NCI-H2107 treated with DMSO at 0.1 percent for 48 hours (cell line): ENCODE data around the gene ST6GAL2.

Source experiments
- DNase-seq: peaks from one replicate; lab custom pipeline; 2025; ENCODE audit not compliant: unreplicated experiment; lab: John Stamatoyannopoulos, UW

Gene ST6GAL2

DNA sequence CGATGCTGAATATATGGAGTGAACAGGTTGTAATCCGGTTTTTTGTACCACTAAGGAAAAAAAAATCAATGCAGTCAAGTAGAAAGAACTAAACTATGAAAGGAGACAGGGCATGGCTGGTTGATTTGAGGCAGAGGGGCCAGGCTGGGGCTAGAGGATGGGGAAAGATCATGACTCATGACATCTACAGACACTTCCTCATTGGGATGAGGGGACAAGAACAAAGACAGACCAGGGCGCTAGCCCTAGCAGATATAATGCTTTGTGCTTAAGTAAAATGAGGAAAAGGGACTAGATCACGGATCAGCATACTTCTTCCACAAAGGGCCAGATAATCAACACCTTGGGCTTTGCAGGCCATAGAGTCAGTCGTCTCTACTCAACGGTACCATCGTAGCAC, 55.8 kb downstream of the ST6GAL2 start:
- DNase-seq: no peak

DNA sequence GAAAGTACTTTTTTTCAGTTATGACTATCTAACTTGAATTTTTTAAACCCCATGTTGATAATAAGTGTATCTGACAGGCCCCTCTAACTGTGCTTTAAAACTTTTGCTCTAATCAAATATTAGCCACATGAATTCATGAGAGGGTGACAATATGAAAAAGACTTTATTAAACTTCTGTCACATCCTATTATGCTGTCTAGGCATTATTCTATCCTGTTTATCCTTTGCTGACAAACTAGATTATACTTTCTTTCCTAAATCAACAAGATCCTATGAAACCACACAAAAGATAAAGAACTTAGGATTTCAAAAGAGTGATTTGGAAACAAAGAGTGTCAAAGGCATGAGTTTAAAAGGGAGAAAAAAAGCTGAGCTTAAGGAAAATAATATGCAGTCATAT, 57.8 kb downstream of the ST6GAL2 start:
- DNase-seq: no peak

DNA sequence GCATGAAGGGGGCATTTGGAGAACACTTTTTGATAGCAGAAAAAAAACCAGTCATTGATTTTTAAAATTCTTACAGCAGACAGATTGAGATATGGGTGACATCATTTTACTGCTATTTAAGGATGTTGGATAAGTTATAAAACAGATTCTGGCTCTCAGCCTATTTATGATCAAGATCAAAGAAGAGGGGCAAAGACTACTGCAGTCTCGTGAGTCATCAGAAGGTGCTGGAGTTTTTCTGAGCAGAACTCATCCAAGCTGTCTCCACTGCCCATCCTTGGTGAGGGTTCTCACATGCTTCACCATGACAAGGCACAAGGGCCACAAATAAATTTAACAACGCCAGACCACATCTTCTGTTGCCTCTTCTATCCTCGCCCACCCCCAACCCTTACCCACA, 58.8 kb downstream of the ST6GAL2 start:
- DNase-seq: no peak

DNA sequence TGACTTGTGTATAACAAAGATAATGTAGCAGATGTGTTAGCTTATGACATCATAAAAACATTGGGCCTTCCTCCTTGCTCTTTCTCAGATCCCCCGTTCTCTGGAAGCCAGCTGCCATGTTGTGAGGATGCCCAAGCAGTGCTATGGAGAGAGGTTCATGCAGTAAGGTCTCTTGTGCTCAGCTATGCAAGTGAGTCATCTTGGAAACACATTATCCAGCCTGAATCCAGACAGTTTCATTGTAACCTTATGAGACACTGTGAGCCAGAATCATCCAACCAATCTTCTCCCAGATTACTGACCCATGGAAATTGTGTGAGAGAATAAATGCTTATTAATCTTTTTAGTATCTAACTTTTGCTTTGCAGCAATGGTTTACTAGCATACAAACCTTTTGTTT, 60.8 kb downstream of the ST6GAL2 start:
- no peak for DNase-seq

DNA sequence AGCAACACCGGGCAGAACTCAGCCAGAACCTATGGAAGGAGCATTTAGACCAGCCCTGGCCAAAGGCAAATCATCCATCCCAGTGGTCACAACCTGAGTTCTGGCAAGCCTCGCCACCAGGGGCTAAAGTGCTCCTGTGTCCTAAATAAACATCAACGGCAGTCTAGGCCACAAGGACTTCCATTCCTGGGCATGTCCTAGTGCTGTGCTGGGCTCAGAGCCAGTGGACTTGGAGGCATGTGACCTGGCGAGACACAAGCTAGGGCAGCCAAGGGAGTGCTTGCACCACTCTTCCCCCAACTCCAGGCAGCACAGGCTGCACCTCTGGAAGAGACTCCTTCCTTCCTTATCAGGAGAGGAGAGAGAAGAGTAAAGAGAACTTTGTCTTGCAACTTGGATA, 69.0 kb downstream of the ST6GAL2 start:
- no peak for DNase-seq

DNA sequence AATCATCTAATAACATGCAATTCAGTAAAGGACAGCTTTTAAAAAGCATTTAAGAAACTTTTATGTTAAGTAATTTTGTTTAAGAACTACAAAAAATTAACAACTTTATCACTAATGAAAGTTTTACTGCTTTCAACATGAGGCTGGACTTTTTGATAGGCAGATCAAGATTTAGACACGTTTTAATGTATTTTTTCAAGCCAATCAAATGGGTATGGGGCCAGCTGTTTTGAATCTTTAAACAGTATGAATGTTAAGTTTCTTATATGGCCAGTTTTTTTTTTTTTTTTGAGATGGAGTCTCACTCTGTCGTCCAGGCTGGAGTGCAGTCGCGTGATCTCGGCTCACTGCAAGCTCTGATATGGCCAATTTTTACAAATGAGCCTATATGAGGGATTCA, 73.1 kb downstream of the ST6GAL2 start:
- no peak for DNase-seq

DNA sequence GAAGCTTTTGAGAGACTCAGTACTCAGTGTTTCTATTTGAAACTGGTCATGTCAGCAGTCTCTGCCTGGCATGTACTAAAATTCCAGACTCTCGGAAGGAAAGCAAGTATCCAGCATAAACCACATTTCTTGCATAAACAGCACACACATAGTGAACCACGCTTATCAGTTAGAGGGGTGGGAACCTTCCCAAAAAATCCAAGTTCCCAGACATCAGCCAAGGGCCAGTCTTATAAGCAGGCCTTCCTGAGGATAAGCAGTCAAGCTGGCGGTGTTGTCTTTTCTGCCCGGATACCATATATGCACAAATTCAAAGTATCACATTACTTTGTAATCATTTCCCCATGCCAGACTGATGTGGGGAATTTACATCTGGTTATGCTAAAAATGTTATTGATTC, 73.6 kb downstream of the ST6GAL2 start:
- DNase-seq: no peak

DNA sequence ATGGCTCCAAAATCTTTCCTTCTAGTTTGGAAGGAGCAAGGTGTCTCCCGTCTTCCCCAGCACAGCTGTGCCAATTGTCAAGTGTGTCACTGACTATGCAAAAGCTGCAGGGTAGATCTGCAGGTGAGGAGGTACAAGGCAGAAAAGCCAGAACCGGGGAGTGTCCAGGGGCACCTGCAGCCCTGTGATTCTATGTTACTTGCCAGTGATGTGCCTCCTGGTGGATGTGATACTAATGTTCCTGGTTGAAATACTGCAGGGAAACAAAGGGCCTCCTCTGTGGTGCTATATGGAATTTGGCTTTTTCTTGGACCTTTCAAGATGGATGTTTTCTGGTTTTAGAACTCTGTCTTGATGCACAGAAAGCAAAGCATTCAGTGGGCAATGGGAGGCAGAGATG, 80.3 kb downstream of the ST6GAL2 start:
- no peak for DNase-seq

DNA sequence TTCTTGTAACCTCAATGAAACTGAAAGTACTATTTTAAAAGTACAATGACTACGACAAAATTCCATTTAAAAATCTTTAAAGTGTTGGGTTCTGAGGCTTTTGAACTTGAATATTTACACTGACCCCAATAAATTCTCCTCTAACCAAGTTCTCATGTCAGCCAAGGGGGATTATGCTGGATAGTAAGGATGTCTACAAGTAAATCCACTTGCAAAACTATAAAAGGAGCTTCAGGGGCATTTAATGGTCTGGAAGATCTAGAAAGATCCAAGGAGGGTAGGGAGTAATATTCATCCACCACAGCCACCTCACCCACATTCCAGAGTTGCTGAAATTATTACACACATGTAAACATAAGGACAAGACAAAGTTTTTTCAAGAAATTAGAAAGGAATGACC, 81.8 kb downstream of the ST6GAL2 start:
- no peak for DNase-seq

DNA sequence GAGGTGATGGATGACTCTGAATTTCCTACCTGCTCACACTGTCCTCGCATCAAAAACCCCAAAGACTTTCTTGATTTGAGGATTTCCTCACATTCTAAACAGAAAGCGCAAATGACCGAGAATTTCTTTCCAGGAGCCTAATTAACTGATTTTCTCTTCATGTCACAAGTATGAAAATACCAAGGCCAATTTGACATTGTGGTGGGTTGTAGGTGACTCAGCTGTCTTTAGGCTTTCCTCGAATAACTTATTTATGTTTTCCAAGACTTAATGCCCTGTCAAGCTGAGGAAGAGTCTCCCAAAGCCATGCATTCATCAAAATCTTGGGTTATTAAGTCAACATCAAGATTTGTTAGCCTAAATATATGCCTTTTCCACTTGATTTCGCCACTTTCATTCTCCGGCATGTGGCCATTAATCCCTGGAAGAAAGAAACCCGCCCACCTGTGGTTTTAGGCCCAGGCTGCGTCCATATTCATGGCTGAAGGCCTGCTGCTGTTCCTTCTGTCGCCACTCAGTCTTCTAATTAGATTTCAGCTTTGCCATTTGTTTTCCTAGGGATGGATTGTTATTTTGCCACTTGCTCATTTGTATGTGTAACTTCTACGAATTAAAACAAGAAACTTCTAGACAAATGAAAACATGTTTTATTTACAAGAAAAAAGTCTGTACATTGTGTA, 84.9 kb downstream of the ST6GAL2 start:
- DNase-seq: no peak

DNA sequence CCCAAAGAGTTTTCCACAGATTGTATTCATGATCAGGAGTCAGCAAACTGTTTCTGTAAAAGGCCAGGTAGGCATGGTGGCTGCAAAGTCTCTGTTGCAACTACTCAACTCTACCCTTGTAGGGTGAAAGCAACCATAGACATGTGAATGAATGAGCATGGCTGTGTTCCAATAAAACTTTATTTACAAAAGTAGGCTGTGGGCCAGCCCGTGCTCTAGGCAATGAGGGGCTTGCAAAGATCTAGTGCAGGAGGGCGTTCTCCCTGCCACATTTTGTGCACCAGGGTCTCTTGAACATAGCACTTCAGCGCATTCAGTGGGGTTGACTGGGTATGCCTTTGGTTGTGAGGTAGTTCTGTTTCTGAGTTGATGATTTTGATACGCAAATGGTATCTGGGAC, 85.8 kb downstream of the ST6GAL2 start:
- DNase-seq: no peak

DNA sequence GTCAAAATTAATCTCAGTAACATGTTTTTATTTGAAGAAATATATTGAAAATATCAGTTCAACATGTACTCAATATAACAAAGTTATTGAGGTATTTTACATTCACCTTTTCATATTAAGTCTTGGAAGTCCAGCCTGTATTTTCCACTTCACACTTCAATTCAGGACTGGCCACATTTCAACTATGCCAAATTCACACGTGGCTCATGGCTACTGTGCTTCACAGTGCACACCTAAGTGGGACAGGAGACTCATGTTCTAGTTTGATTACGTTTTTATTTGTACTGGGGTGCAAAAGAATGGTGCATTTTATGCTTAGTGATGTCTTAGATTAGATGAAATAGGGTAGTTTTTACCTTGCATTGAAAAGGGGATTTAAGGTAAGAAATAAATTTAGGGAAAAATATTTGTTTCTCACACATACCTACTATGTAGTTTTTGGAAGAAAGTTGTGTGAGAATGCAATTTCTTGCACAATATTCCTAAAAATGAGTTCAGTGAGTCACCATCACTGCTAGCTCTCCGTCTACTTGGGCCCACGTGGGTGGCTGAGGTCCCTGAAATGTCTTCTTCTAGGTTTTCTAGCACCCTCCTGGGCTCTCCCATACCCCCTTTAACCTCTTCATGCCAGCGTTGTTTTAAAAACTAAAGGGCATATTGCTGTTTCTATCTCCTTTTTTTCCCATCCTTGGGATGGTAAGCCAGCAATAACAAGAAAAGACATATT, 87.0 kb downstream of the ST6GAL2 start:
- no peak for DNase-seq

DNA sequence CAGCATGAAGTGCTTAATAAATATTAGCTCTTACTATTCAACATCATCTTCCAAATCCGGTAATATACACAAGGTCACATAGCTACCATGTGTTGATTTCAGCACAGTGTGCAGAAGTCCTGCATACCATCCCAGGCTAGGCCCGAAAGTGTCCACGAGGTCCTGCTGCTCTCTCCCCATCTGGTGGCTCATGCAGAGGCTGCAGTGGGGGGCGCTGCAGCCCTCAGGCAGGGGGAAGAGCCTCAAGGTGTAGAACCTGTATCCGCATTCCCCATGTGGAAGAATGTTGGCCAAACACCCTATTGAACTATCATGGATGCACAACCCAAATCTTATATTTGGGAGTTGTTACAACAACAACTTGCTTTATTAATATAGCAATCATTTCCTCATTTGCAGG, 88.5 kb downstream of the ST6GAL2 start:
- no peak for DNase-seq

DNA sequence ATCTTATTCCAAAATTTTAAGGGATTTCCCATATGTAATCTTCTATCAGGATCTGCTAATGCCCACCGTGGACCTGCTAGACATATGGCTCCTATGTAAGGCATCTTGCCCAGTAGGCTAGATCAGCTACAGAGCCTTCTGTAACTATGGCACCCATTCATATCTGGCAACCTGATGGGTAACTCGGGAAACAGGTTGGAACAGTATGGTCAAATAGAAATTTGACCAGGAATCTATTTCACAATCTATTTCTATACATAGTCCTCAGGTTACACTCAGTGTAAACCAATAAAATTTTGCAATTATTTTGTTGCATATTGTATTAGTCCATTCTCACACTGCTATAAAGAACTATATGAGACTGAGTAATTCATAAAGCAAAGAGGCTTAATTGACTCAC, 93.3 kb downstream of the ST6GAL2 start:
- no peak for DNase-seq

DNA sequence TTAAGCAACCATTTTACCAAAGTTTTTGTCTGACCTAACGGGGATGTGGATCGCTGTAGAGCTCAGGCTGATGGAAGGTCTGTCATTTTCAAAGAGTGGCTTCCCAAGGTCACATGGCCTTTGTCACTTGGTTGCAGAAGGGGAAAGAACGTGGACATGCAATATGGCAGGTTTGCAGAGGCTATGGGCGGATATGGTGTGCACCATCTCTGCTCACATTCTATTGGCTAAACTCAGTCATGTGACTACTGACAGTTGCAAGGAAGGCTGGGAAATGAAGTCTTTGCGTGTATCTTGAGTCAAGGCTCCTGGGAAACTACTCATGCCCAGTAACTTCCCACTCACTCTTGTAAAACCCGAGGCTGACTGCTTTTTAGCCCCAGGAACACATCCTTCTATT, 96.8 kb downstream of the ST6GAL2 start:
- no peak for DNase-seq

DNA sequence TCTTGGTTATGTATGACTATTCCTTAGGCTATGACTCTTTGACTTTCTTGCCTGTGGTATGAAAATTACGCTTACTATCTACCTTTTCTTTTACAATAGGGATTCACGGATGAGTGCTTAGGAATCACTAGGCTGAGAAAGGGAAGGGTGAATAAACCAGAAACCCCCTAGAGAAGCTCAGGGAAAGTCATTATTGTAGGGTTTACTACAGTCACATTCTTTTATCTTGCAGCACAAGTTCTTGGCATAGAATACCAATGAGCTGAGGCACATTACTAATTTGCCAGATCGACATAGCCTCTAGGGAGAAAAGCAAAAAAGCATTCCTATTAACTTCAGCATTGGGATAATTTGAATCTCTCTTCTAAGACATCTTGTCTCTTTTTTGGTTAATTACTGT, 103.3 kb downstream of the ST6GAL2 start:
- no peak for DNase-seq

DNA sequence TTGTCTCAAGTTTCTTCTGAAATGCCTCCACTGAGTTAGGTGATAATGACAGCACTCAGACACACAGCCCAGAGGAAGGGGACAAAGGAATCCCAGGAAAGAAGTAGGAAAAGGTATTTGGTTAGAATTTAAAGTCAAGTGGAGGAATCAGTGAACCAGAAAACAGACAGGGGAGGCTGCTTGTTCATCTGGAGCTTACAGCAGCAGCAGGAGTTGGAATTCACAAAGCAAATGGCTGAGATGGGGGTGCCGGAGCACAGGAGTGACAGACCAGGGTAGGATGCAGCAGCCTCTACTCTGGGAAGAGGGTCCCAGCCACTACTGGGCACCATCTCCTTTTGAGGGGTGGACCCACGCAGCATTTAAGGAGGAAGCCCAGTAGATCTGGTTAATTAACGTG, 104.8 kb downstream of the ST6GAL2 start:
- no peak for DNase-seq

DNA sequence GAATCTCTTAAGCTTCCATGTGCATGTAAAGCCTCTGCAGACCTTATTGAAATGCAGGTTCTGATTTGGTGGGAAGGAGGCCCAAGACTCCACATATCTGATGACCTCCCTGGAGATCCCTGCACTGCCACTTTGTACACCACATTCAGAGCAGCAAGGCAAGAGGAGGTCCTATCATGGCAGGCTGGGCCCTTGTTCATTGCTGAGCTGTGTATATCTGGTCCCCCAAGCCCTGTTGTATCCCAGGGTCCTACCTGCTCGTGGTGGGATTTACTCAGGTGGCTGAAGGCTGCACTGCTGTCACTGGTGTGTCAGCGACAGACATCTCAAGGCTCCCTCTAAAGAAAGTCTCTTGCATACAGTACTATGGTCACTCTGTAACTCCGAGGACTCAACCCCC, 114.2 kb downstream of the ST6GAL2 start:
- no peak for DNase-seq

DNA sequence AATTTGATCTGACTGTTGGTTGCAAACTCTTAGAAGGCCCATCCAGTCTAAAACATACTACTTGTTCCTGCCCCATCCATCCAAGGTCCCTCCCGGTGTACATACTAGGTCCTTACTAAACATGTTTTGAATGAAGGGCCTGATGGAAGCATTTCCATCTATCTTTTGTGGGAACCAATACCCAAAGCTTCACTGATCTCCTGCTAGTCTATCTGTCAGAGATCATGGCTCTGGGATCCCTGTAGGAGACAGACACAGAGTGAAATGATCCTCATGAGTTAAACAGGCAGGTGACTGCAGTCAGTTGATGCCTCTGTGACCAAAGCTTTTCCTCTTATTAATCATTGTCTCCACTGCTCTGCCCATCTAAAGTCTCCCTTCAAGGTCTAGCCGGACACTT, 115.0 kb downstream of the ST6GAL2 start:
- no peak for DNase-seq

DNA sequence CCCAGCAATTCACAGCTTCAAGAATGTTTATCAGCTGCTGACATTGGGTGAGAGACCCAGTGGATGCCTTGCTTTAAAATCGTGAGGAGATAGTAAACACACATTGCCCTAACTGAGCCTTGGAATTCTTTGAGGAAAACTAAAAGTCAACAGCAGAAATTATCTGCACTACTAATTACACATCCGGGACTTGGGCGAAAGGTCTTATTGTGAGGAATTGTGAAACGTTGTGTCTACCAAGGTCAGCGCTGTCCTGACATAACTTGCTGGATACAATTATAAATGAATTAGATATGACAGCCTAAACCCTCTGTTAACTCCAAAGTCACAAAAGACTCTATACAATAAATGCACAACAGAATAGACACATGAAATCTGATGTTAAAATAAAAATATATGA, 121.4 kb downstream of the ST6GAL2 start:
- DNase-seq: no peak

DNA sequence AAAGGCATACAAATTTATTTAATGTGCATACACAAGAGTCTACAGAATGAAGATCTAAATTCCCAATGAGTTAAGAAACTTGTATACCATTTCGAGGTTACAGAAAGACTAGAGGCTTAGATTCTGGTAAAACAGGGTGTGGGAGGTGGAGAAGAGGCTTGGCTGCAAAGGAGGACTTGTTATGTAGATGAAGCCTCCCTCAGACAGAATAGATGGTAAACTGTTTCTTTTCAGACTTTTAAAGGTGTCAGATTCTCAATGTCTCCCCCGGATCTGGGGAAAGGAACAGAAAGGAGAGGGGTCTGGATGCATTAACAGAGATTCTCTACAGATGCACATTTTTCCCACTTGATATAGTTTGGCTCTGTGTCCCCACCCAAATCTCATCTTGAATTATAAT, 126.0 kb downstream of the ST6GAL2 start:
- no peak for DNase-seq

DNA sequence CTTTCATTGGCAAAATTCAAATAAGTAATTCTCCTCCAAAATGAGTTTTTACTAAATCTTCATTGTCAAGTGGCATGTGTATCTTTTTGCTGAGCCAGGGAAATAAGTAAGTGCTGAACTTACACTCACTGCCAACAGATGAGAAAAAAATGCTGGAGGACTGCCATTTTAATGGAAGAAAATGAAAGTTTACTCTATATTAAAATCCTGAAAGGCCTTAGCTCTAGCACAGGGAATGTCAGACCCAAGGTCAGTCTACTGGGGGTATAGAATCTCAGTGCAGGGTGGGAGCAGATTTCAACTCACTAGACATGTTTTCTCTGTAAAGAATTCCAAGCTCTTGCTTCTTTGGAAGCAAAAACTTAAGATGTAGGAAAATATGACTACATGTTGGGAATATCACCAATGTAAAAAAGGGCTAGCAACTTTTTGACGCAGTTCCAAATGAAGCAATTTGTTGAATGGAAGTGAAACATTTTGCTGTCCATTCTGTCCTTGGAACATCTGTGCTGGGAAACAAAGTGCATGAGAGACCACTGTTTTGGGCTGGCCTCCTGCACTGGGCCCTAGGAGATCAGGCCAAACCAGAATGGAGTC, 127.0 kb downstream of the ST6GAL2 start:
- no peak for DNase-seq
